Sigmoid colon (tissue), 4 donors: Measurements from ENCODE around the gene DNAH17.

Experiments
- POLR2A ChIP-seq, 2 donors: fragments of 450-650 bp; IDR thresholded peaks; one replicate each; pipeline ENCODE4 v1.6.1; 2016; ENCODE audit warnings: antibody characterized with exemption in 2 of 2, mild to moderate bottlenecking in 2 of 2, moderate library complexity in 2 of 2
- POLR2AphosphoS5 ChIP-seq, 4 donors: sonication (generic); formaldehyde crosslinking; IDR thresholded peaks; one replicate each; pipeline ENCODE4 v1.6.1; 2017; ENCODE audit warnings: antibody characterized with exemption in 4 of 4
- TF ChIP-seq, protein P1 (sequence below), 4 experiments: fragments of 450-650 bp in 3 of 4; fragments of 200-600 bp in 1 of 4; IDR thresholded peaks; one replicate each; pipeline ENCODE4 v1.5.1; 2016 to 2019; ENCODE audit warnings: antibody characterized with exemption in 4 of 4, mild to moderate bottlenecking in 3 of 4, moderate library complexity in 2 of 4

GRCh38 chr17:78562734-78563133 is 14.5 kb downstream of the DNAH17 start:
- TF ChIP-seq, protein P1, sequence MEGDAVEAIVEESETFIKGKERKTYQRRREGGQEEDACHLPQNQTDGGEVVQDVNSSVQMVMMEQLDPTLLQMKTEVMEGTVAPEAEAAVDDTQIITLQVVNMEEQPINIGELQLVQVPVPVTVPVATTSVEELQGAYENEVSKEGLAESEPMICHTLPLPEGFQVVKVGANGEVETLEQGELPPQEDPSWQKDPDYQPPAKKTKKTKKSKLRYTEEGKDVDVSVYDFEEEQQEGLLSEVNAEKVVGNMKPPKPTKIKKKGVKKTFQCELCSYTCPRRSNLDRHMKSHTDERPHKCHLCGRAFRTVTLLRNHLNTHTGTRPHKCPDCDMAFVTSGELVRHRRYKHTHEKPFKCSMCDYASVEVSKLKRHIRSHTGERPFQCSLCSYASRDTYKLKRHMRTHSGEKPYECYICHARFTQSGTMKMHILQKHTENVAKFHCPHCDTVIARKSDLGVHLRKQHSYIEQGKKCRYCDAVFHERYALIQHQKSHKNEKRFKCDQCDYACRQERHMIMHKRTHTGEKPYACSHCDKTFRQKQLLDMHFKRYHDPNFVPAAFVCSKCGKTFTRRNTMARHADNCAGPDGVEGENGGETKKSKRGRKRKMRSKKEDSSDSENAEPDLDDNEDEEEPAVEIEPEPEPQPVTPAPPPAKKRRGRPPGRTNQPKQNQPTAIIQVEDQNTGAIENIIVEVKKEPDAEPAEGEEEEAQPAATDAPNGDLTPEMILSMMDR (IDR thresholded peaks at IDR 0.05), result no peak
- TF ChIP-seq POLR2A (IDR thresholded peaks at IDR 0.05), result no peak
- no peak for TF ChIP-seq POLR2AphosphoS5 (IDR thresholded peaks at IDR 0.05)
